HG02571 (cell line): ENCODE results near the gene MANSC1.
A peak's percentile ranks its signal among the peaks of the same experiment; 100 is the strongest.
"Not testable (repeated sequence)": the region's sequence is repeated elsewhere in the genome, so short reads cannot be mapped to it uniquely, and the experiment has no call there.

Experiments
- ATAC-seq: cut with Tn5 transposase; IDR thresholded peaks from one replicate; pipeline ENCODE4 v1.9.1; 2021; ENCODE audit warnings: mild to moderate bottlenecking, moderate library complexity; ENCODE audit not compliant: unreplicated experiment

The MANSC1 gene

GRCh38 chr12:12365931-12366431 lies 15.9 kb upstream of the MANSC1 start:
- ATAC-seq = no peak

- ATAC-seq = no peak
These were observed 15.4 kb upstream of the MANSC1 start for GRCh38 chr12:12365446-12365802.

GRCh38 chr12:12364787-12365445 lies 14.9 kb upstream of the MANSC1 start:
- ATAC-seq = no peak

DNA sequence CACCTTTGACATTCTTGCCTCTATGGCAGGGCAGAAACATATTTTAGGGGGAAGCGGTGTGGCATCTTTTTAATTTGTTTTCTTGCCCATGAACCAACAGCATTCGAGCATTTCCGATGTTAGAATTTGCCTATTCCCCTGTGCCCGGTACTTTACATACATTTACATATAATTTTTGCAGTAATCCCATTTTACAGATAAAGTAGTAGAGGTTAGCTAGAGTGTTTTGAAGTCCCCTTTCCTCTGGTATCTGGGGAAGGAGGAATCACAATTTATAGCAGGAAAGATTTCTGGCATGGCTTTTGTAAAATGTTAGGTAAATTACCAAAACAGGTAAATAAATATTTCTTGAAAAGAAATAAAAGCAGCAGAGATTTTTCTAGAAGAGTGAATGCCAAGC lies 8.5 kb upstream of the MANSC1 start:
- ATAC-seq = no peak

DNA sequence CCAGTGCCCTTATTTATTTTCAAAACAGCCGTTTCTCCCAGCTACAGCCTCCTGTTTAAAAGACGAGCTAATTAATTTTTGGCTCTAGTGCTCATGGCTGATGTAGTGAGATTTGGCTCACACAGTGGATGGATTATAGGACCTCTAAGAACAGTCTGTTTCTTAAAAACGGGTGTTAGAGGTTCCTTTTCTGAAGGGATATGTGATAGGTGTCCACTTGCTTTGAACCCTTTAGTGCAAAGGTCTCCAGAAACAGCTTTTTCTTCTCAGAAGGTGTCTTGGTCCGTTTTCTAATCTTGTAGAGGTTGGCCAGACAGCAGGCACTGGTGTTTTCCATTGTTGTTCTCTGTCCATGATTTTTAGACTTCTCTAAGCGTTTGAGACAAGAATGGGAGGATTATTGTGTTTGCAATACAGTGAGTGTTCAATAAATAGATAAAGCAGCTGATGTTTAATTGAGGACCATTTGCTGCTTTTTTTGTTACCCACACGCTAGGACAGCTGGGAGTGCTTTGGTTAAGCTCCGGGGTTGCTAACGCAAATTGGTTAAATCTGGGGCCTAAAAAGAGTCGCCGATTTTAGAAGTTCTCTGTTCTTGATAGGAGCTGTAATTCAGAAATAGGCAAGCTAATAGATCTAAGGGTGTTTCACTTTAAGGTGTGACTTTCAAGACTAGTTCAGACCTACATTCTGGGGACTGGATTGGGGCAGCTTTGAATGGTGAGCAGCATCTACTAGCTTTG lies 7.8 kb upstream of the MANSC1 start:
- ATAC-seq = no peak

DNA sequence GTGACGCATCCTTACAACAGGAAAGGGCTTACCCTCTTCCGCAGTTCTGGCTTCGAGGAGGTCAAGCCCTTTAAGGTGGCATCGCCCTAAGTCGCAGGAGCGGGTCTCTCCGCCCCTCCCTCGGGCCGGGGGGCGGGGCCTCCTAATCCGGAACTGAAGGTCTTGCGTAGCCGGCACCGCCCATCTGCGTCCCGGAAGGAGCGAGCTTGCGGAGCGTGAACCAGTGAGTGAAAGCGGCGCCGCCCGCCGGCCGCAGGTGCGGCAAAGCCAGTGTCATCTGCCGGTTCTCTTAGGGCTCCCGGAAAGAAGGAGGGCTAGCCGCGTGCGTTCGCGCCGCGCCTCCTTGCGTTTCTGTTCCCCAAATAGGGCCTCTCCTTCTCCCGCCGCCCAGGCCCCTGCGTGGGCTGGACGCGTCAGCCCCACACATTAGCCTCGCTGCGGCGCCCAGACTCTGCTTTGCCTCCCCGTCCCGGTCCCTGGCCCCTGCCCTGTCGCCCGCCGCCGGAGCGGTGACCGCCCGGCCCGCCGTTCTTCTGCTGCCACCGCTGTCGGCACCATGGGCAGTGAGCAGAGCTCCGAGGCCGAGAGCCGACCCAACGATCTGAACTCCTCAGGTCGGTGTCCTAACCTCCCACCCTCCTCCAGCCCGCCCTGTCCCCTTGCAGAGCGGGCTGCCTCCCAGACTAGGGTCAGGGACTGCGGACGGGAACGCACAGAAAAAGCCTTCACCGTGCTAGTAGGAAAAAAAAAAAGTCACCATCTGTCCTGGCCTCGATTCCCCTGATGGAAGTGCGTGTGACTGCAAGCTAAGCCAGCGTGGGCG lies 7.1 kb upstream of the MANSC1 start, which contains the start of gene BORCS5:
Gene BORCS5 (plus strand): TSS at position 183 of the 823 bp plus-strand sequence. CDS start 374 bp downstream, at position 557.
- ATAC-seq = peak; percentile 76

DNA sequence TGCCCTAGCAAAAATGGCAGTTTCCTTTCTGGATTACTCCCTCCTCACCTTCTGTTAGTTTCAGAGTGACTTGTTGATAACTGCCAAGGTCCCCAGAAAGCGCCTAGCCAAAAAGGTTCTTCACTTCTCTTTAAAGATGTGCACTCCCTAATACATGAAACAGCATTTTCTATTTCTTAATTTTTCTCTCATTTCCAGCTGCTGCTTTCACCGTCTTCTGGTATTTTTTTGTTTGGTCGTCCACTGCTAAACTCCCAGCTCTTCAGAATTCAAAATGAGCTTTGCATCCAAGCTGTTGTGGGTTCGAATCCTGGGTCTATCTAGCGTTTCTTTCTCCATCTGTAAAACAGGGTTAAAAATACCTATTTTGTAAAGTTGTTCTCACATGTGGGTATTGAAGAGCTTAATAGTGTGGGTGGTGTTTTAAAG lies 6.4 kb upstream of the MANSC1 start:
- ATAC-seq = no peak

- no peak for ATAC-seq
These were observed 3.8 kb upstream of the MANSC1 start for GRCh38 chr12:12353807-12354206.

DNA sequence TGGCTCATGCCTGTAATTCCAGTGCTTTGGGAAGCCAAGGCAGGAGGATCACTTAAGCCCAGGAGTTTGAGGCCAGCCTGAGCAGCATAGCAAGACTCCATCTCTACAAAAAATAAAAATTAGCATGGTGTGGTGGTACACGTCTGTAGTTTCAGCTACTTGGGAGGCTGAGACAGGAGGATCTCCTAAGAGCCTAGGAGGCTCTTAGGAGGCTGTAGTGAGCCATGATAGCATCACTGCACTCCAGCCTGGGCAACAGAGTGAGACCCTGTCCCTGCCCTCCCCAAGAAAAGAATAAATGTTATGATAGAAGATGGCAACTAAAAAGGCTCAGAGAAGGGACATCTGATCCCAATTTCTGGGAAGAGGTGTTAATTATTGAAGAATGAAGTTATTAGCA lies 3.2 kb upstream of the MANSC1 start:
- no peak for ATAC-seq

DNA sequence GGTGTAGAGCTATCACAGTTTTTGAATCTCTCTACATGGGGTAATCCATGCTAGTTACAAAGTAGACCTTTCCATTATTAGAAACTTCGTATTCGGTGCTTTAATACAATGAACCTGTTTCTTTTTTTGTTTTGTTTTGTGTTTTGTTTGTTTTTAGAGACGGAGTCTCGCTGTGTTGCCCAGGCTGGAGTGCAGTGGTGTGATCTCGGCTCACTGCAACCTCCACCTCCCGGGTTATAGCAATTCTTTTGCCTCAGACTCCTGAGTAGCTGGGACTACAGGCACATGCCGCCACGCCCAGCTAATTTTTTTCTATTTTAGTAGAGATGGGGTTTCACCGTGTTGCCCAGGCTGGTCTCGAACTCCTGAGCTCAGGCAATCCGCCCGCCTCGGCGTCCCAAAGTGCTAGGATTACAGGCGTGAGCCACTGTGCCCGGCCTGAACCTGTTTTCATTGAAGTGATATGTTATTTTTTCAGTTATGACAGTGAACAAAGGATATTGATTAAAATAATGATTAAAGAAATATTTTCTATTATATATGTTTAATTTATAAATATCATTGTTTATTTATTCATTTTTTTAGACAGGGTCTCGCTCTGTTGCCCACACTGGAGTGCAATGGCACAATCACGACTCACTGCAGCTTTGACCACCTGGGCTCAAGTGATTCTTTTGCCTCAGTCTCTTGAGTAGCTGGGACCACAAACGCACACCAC lies 1.6 kb upstream of the MANSC1 start:
- not testable (repeated sequence) for ATAC-seq

DNA sequence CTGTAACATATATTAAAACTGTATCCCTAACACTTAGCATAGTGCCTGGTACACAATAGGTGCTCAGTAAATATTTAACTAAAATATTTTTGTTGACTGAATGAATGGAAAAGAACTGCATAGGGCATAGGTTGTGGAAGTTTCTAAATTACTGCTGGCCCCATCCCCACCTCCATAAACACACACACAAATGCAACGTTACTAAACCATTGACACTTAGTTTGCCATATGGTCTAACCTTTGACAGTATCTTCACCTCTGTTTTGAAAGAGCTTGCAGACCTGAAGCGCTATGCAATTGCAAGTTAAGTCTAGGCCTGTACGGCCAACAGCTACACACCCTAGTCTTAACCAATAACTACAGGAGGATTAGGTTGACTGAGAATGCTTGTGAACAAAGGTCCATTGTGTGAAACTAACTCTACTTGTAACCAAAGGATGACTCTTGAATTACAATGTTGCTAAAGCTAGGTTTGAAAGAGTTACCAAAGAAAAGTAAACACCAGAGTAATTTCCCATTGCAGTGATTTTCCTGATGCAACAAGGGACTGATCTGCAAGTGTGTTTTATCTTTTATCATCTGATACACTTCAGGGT lies 924 bp upstream of the MANSC1 start:
- no peak for ATAC-seq

DNA sequence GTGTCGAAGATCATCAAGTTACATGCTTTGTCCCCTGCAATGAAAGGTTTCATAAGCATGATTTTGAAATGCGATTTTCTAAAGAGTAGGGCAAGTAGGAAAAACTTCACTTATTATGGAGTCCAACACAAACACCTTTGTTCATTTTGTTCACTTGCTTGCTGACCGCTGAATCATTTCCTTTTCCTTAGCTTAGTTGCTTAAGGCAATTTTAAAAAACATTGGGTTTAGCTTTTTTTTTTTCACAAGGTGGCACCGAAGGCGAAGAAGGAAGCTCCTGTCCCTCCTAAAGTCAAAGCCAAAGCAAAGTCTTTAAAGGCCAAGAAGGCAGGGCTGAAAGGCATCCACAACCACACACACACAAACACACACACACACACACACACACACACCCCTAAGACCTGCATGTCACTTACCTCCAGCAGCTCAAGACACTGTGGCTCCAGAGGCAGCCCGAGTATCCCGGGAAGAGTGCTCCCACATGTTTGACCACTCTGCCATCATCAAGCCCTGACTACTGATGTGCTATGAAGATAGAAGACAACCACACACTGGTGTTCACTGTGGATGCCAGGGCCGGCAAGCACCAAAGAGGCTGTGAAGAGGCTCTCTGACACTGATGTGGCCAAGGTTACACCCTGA lies 11.4 kb downstream of the MANSC1 start:
- no peak for ATAC-seq

DNA sequence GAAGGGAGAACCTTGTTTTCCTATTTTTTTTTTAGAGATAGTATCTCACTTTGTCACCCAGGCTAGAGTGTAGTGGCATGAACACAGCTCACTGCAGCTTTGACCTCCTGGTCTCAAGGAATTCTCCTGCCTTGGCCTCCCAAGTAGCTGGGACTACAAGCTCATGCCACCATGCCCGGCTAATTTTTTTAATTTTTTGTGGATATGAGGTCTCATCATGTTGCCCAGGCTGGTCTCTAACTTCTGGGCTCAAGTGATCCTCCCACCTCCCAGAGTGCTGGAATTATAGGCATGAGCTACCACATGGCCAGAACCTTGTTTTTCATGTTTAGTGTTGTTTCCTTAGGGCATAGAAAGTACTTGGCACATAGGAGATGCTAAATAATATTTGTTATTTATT lies 13.5 kb downstream of the MANSC1 start:
- ATAC-seq = no peak

- no peak for ATAC-seq
These were observed 14.0 kb downstream of the MANSC1 start for GRCh38 chr12:12336049-12336411.

GRCh38 chr12:12334367-12335040 lies 15.5 kb downstream of the MANSC1 start:
- no peak for ATAC-seq

- ATAC-seq = no peak
These were observed 16.4 kb downstream of the MANSC1 start for GRCh38 chr12:12333407-12334366.

DNA sequence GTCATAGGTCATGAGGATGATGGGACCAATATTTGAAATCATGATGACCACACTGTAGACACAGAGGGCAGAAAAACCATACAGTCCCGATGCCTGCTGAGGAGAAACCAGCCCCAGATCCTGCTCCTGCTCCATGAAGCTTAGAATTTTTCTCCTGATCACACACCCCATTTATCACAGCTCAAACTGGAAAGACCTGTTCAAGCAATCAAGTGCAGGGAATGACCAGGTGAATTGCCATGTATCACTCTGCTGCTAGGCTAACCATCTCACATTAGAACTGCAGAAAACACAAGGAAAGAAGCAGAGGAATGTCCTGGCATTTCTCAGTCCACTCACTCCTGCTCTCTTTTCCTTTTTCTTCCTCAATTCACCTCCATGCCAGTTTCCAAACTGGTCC lies 18.1 kb downstream of the MANSC1 start:
- no peak for ATAC-seq

DNA sequence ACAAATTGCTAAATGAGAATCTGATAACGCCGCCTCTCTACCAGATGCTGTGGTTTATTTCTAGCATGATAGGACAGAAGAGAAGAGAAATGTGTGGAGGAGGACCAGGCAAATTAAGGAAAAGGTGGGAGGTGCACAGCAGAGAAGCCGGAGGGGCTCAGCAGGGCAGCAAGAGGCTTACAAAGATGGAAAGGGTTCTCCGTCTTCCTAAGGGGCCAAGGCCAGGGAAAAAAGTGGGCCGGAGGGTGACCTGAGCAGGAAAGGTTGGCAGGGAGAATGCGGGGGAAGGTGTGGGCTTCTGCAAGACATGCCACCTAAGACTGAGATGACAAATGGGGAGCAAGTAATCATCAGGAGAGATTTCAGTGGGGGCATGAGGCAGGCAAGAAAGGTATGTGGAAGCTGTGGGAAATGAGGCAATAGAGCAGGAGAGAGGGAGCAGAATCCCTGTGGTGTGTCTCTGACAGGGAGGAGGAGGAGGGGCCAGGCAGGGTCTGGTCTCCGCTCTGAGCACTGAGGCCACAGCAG lies 18.7 kb downstream of the MANSC1 start:
- no peak for ATAC-seq
